Liver (tissue), 9 donors: ENCODE results near the gene CD6. TPM values are rescaled to one million over a fixed set of nuclear protein-coding genes. Genes with fewer than 3 reads are reported as not detected.

Experiments
- DNase-seq: peaks from one replicate; pipeline ENCODE4 v3.0.0-alpha.2; 2017; ENCODE audit warnings: low spot score
- H3K27ac ChIP-seq, 2 donors: one replicate each; pipeline ENCODE4 v1.7.0; 2013; ENCODE audit warnings: inconsistent platforms in 2 of 2, low read length in 2 of 2, control low read depth in 1 of 2, low read depth in 1 of 2, mild to moderate bottlenecking in 1 of 2
- H3K27me3 ChIP-seq, 4 donors: one replicate each; pipeline versions ENCODE4 v1.6.1 to v1.7.0; 2013; ENCODE audit warnings: low read length in 3 of 4, inconsistent platforms in 1 of 4, mild to moderate bottlenecking in 1 of 4, moderate library complexity in 1 of 4; ENCODE audit not compliant: control insufficient read depth in 4 of 4, insufficient read depth in 4 of 4
- H3K36me3 ChIP-seq, 4 donors: one replicate each; pipeline versions ENCODE4 v1.6.1 to v1.7.0; 2013; ENCODE audit warnings: low read length in 3 of 4, mild to moderate bottlenecking in 3 of 4, low read depth in 1 of 4, moderate library complexity in 1 of 4; ENCODE audit not compliant: control insufficient read depth in 4 of 4, insufficient read depth in 3 of 4
- H3K4me1 ChIP-seq, 4 donors: one replicate each; pipeline versions ENCODE4 v1.6.1 to v1.7.0; 2013; ENCODE audit warnings: low read length in 3 of 4, mild to moderate bottlenecking in 3 of 4, moderate library complexity in 1 of 4; ENCODE audit not compliant: control insufficient read depth in 4 of 4, insufficient read depth in 4 of 4
- H3K4me3 ChIP-seq, 3 donors: one replicate each; pipeline versions ENCODE4 v1.6.1 to v1.7.0; 2013; ENCODE audit warnings: low read length in 3 of 3, control low read depth in 1 of 3, low read depth in 1 of 3, mild to moderate bottlenecking in 1 of 3
- H3K9ac ChIP-seq, 2 donors: one replicate each; pipeline ENCODE4 v1.7.0; 2013; ENCODE audit warnings: low read length in 2 of 2, mild to moderate bottlenecking in 2 of 2, moderate library complexity in 2 of 2, control low read depth in 1 of 2, low read depth in 1 of 2
- H3K9me3 ChIP-seq, 4 donors: one replicate each; pipeline versions ENCODE4 v1.6.1 to v1.7.0; 2013; ENCODE audit warnings: low read length in 3 of 4; ENCODE audit not compliant: control insufficient read depth in 4 of 4
- ATF3 ChIP-seq: IDR thresholded peaks from 2 replicates; pipeline ENCODE4 v1.6.1; 2016; ENCODE audit warnings: antibody characterized with exemption
- EGR1 ChIP-seq, 2 donors: IDR thresholded peaks; 2 replicates each; pipeline ENCODE4 v1.6.1; 2016 to 2018; ENCODE audit warnings: antibody characterized with exemption in 2 of 2, low read depth in 2 of 2
- FOXA1 ChIP-seq: IDR thresholded peaks from 2 replicates; pipeline ENCODE4 v1.6.1; 2016; ENCODE audit warnings: antibody characterized with exemption
- FOXA2 ChIP-seq: IDR thresholded peaks from 2 replicates; pipeline ENCODE4 v1.6.1; 2016; ENCODE audit warnings: antibody characterized with exemption
- GABPA ChIP-seq, 2 donors: IDR thresholded peaks in 1 of 2; conservative IDR thresholded peaks in 1 of 2; 2 replicates each; pipeline ENCODE4 v1.6.1; 2016; ENCODE audit warnings: antibody characterized with exemption in 2 of 2, mild to moderate bottlenecking in 1 of 2, moderate library complexity in 1 of 2
- HNF4A ChIP-seq, 2 donors: conservative IDR thresholded peaks; 2 replicates each; pipeline ENCODE4 v1.6.1; 2016; ENCODE audit warnings: antibody characterized with exemption in 2 of 2, mild to moderate bottlenecking in 2 of 2
- HNF4G ChIP-seq: IDR thresholded peaks from 2 replicates; pipeline ENCODE4 v1.6.1; 2016; ENCODE audit warnings: antibody characterized with exemption
- JUND ChIP-seq, 2 donors: IDR thresholded peaks; 2 replicates each; pipeline ENCODE4 v1.6.1; 2016; ENCODE audit warnings: antibody characterized with exemption in 2 of 2
- MAX ChIP-seq: IDR thresholded peaks from 2 replicates; pipeline ENCODE4 v1.6.1; 2016; ENCODE audit warnings: antibody characterized with exemption
- NR2F2 ChIP-seq: IDR thresholded peaks from 2 replicates; pipeline ENCODE4 v1.6.1; 2016; ENCODE audit warnings: antibody characterized with exemption
- RAD21 ChIP-seq, 2 donors: IDR thresholded peaks; 2 replicates each; pipeline ENCODE4 v1.6.1; 2016; ENCODE audit warnings: antibody characterized with exemption in 2 of 2, mild to moderate bottlenecking in 2 of 2
- REST ChIP-seq: IDR thresholded peaks from 2 replicates; pipeline ENCODE4 v1.6.1; 2016; ENCODE audit warnings: antibody characterized with exemption, mild to moderate bottlenecking
- RXRA ChIP-seq, 2 donors: IDR thresholded peaks; 2 replicates each; pipeline ENCODE4 v1.6.1; 2017 to 2018; ENCODE audit warnings: antibody characterized with exemption in 2 of 2, mild to moderate bottlenecking in 1 of 2
- TAF1 ChIP-seq: conservative IDR thresholded peaks from 2 replicates; pipeline ENCODE4 v1.6.1; 2016; ENCODE audit warnings: antibody characterized with exemption, mild to moderate bottlenecking
- YY1 ChIP-seq: IDR thresholded peaks from 2 replicates; pipeline ENCODE4 v1.6.1; 2016; ENCODE audit warnings: antibody characterized with exemption, mild to moderate bottlenecking
- WGBS: extraction: QIAGEN DNeasy Blood & Tissue Kit; methylation state at CpG from one replicate; pipeline ENCODE4 v1.1.7; 2013; 5-methylcytosine and 5-hydroxymethylcytosine counted together
- polyA plus RNA-seq, 2 donors: library from polyadenylated mRNA; stranded (reverse) in 1 of 2; unstranded in 1 of 2; fragments of 200-250 nt in 1 of 2; fragments of >200 nt in 1 of 2; fragmentation: Nextera tagmentation in 1 of 2; extraction: Ambion mirVana in 1 of 2; gene quantifications; one replicate each; pipeline versions ENCODE4 v1.2.1 to v1.2.3, GENCODE V29; 2013 to 2015
- total RNA-seq, 2 donors: library from RNA; depleted of rRNA; stranded (reverse); fragments of >200 nt; gene quantifications; one replicate each; pipeline ENCODE4 v1.2.3, GENCODE V29; 2014
- TF ChIP-seq, protein P1 (sequence below): IDR thresholded peaks from 2 replicates; pipeline ENCODE4 v1.6.1; 2016; ENCODE audit warnings: antibody characterized with exemption
- TF ChIP-seq, protein P2 (sequence below): fragments of 150-350 bp; IDR thresholded peaks from 2 replicates; pipeline ENCODE4 v1.5.1; 2017; ENCODE audit warnings: improper control_type of control experiment, low read depth, low read length; ENCODE audit not compliant: missing input control
- donor health status: healthy.
- donor health status: healthy.
- donor health status: healthy.
- donor health status: healthy.
- donor health status: healthy.

CD6 gene
- total and polyA plus RNA-seq, 4 donors: 0.31 to 0.59 (median 0.45) TPM

GRCh38 chr11:60989093-60989650, 17.7 kb downstream of the CD6 start:
- TF ChIP-seq FOXA1 (no peak), YY1 (no peak), ATF3 (no peak), RAD21 (IDR thresholded peaks at IDR 0.05) (no peak), HNF4A (conservative IDR thresholded peaks at IDR 0.05) (no peak), REST (no peak), NR2F2 (no peak), JUND (IDR thresholded peaks at IDR 0.05) (no peak), RXRA (IDR thresholded peaks at IDR 0.05) (no peak), HNF4G (no peak), FOXA2 (no peak), TAF1 (no peak), GABPA (IDR thresholded peaks at IDR 0.05 in 1 of 2, conservative IDR thresholded peaks at IDR 0.05 in 1 of 2) (no peak), EGR1 (IDR thresholded peaks at IDR 0.05; ENCODE audit: low read depth in 2 of 2) (no peak), MAX (no peak)
- TF ChIP-seq, protein P1, sequence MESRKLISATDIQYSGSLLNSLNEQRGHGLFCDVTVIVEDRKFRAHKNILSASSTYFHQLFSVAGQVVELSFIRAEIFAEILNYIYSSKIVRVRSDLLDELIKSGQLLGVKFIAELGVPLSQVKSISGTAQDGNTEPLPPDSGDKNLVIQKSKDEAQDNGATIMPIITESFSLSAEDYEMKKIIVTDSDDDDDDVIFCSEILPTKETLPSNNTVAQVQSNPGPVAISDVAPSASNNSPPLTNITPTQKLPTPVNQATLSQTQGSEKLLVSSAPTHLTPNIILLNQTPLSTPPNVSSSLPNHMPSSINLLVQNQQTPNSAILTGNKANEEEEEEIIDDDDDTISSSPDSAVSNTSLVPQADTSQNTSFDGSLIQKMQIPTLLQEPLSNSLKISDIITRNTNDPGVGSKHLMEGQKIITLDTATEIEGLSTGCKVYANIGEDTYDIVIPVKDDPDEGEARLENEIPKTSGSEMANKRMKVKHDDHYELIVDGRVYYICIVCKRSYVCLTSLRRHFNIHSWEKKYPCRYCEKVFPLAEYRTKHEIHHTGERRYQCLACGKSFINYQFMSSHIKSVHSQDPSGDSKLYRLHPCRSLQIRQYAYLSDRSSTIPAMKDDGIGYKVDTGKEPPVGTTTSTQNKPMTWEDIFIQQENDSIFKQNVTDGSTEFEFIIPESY: no peak
- TF ChIP-seq, protein P2, sequence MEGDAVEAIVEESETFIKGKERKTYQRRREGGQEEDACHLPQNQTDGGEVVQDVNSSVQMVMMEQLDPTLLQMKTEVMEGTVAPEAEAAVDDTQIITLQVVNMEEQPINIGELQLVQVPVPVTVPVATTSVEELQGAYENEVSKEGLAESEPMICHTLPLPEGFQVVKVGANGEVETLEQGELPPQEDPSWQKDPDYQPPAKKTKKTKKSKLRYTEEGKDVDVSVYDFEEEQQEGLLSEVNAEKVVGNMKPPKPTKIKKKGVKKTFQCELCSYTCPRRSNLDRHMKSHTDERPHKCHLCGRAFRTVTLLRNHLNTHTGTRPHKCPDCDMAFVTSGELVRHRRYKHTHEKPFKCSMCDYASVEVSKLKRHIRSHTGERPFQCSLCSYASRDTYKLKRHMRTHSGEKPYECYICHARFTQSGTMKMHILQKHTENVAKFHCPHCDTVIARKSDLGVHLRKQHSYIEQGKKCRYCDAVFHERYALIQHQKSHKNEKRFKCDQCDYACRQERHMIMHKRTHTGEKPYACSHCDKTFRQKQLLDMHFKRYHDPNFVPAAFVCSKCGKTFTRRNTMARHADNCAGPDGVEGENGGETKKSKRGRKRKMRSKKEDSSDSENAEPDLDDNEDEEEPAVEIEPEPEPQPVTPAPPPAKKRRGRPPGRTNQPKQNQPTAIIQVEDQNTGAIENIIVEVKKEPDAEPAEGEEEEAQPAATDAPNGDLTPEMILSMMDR: no peak
- no peak for DNase-seq
- Histone ChIP-seq H3K9me3 (no peaks in the 10 kb centered on the region), H3K4me3 (no peak overlapping the region), H3K4me1 (no peaks in the 10 kb centered on the region), H3K9ac (no peak overlapping the region), H3K27ac (no peak overlapping the region), H3K27me3 (peaks cover 0 to 2% (median 0%) of the 10 kb centered on the region in 4 donors), H3K36me3 (no peaks in the 10 kb centered on the region)
- 59% methylated on average over 12 of the region's 12 CpGs for WGBS
